Upper lobe of left lung (tissue), 6 donors: Measurements from ENCODE around the gene SHISA7. TPM values are rescaled to one million over a fixed set of nuclear protein-coding genes. Genes with fewer than 3 reads are reported as not detected.
A peak's percentile ranks its signal among the peaks of the same experiment; 100 is the strongest.
"Not testable (repeated sequence)": the region's sequence is repeated elsewhere in the genome, so short reads cannot be mapped to it uniquely, and the experiment has no call there.

Experiments
- ATAC-seq, 2 donors: fragments of 200-7000 bp; cut with Tn5 transposase; one replicate each; pipeline ENCODE4 v1.9.1; 2022; ENCODE audit warnings: mild to moderate bottlenecking in 2 of 2, moderate library complexity in 2 of 2; ENCODE audit not compliant: low FRiP score in 2 of 2
- DNase-seq, 2 donors: peaks; one replicate each; pipeline ENCODE4 v3.0.0-alpha.2; 2019 to 2020
- H3K27ac ChIP-seq, 4 donors: fragments of 200-600 bp; sonication (generic); one replicate each; pipeline ENCODE4 v1.5.1; 2016 to 2019
- H3K27me3 ChIP-seq, 4 donors: fragments of 200-600 bp; sonication (generic); one replicate each; pipeline ENCODE4 v1.5.1; 2017 to 2019
- H3K36me3 ChIP-seq, 4 donors: fragments of 200-600 bp; sonication (generic); one replicate each; pipeline ENCODE4 v1.5.1; 2016 to 2019
- H3K4me1 ChIP-seq, 4 donors: fragments of 200-600 bp; sonication (generic); one replicate each; pipeline ENCODE4 v1.5.1; 2018 to 2019
- H3K4me3 ChIP-seq, 4 donors: fragments of 200-600 bp; sonication (generic); one replicate each; pipeline ENCODE4 v1.5.1; 2017 to 2019; ENCODE audit warnings: mild to moderate bottlenecking in 2 of 4, moderate library complexity in 1 of 4
- H3K9me3 ChIP-seq, 4 donors: fragments of 200-600 bp; sonication (generic); one replicate each; pipeline ENCODE4 v1.5.1; 2018 to 2019
- CTCF ChIP-seq, 6 experiments: fragments of 450-650 bp in 4 of 6; fragments of 200-600 bp in 2 of 6; sonication (generic) in 2 of 6; IDR thresholded peaks; one replicate each; pipeline ENCODE4 v1.5.1; 2016 to 2019; ENCODE audit warnings: antibody characterized with exemption in 6 of 6
- EP300 ChIP-seq, 4 donors: sonication (generic); formaldehyde crosslinking; IDR thresholded peaks; one replicate each; pipeline ENCODE4 v1.5.1; 2017; ENCODE audit warnings: antibody characterized with exemption in 4 of 4, control low read depth in 2 of 4
- POLR2A ChIP-seq, 4 donors: fragments of 450-650 bp; IDR thresholded peaks; one replicate each; pipeline ENCODE4 v1.5.1; 2016 to 2017; ENCODE audit warnings: antibody characterized with exemption in 4 of 4, mild to moderate bottlenecking in 2 of 4
- POLR2AphosphoS5 ChIP-seq, 2 donors: sonication (generic); formaldehyde crosslinking; IDR thresholded peaks; one replicate each; pipeline ENCODE4 v1.5.1; 2017; ENCODE audit warnings: antibody characterized with exemption in 2 of 2
- WGBS, 2 donors: methylation state at CpG; one replicate each; pipeline ENCODE4 v1.1.5; 2017 to 2018; 5-methylcytosine and 5-hydroxymethylcytosine counted together
- total RNA-seq, 6 donors: library from RNA; depleted of rRNA in 4 of 6; stranded (reverse); fragments of >200 nt in 4 of 6; gene quantifications; one replicate each; pipeline versions ENCODE4 v1.1.0 to v1.2.1, GENCODE V29; 2016 to 2021
- donor health status: DM: no; HTN: no; CAD: no; lungs with moderate emphysema.
- donor health status: DM: no; HTN: yes; CAD: no; lungs with severe emphysema.

Gene SHISA7
- total RNA-seq, 6 donors from 2014 or later: not detected

GRCh38 chr19:55408533-55408872 lies 34.6 kb downstream of the SHISA7 start:
- Histone ChIP-seq H3K27me3 (no peaks in the 10 kb centered on the region), H3K9me3 (no peaks in the 10 kb centered on the region), H3K4me1 (peaks cover 18 to 26% (median 19%) of the 10 kb centered on the region in 4 donors), H3K4me3 (peak overlapping the region; percentile 57 to 92 (median 86)), H3K27ac (peak overlapping the region; percentile 97 to 100 (median 98)), H3K36me3 (peaks cover 0 to 21% (median 9%) of the 10 kb centered on the region in 4 donors)
- ATAC-seq: no peak
- no peak for DNase-seq
- no peak for TF ChIP-seq POLR2AphosphoS5 (IDR thresholded peaks at IDR 0.05)
- TF ChIP-seq EP300 (IDR thresholded peaks at IDR 0.05): no peak
- no peak for TF ChIP-seq CTCF (IDR thresholded peaks at IDR 0.05)
- no peak for TF ChIP-seq POLR2A (IDR thresholded peaks at IDR 0.05)
- 73 to 74% methylated on average over 9 of the region's 9 CpGs for WGBS, 2 donors

GRCh38 chr19:55407800-55408532 lies 35.1 kb downstream of the SHISA7 start:
- H3K4me1 ChIP-seq: peaks cover 18 to 26% (median 19%) of the 10 kb centered on the region in 4 donors
- H3K27ac ChIP-seq: peak overlapping the region; percentile 97 to 100 (median 98)
- H3K9me3 ChIP-seq: no peaks in the 10 kb centered on the region
- no peaks in the 10 kb centered on the region for H3K27me3 ChIP-seq
- peaks cover 0 to 27% (median 15%) of the 10 kb centered on the region in 4 donors for H3K36me3 ChIP-seq
- DNase-seq (peak; percentile 98 to 99), ATAC-seq (peak; percentile 97 to 98)
- WGBS, 2 donors: 1 to 2% methylated on average over 30 to 44 of the region's 72 CpGs
- peak; percentile 7 to 40 for TF ChIP-seq POLR2AphosphoS5 (IDR thresholded peaks at IDR 0.05)
- TF ChIP-seq EP300 (IDR thresholded peaks at IDR 0.05): no peak
- TF ChIP-seq POLR2A (IDR thresholded peaks at IDR 0.05): peak in 1 of 4 donors; percentile 30
- TF ChIP-seq CTCF (IDR thresholded peaks at IDR 0.05): peak in 1 of 6 experiments; percentile 2
- H3K4me3 ChIP-seq: peak overlapping the region; percentile 81 to 94 (median 92)

- Histone ChIP-seq H3K4me3 (peak within 1 kb of the TSS; percentile 81 to 94 (median 92)), H3K36me3 (peaks cover 0 to 32% (median 19%) of the 10 kb centered on the region in 4 donors), H3K27ac (peak within 1 kb of the TSS; percentile 97 to 100 (median 98)), H3K4me1 (peaks cover 18 to 26% (median 19%) of the 10 kb centered on the region in 4 donors)
- ATAC-seq, H3K27me3 ChIP-seq, DNase-seq, H3K9me3 ChIP-seq: not testable (repeated sequence)
- TF ChIP-seq CTCF (IDR thresholded peaks at IDR 0.05) (peak in 2 of 6 experiments; percentile 21 to 31), POLR2AphosphoS5 (IDR thresholded peaks at IDR 0.05) (peak; percentile 96 to 100), EP300 (IDR thresholded peaks at IDR 0.05) (peak in 1 of 4 donors; percentile 65), POLR2A (IDR thresholded peaks at IDR 0.05) (peak in 3 of 4 donors; percentile 98 to 99 (median 98))
- WGBS, 2 donors: 2 to 5% methylated on average over 4 to 13 of the region's 36 CpGs
Measured at GRCh38 chr19:55407550-55407799, 35.6 kb downstream of the SHISA7 start, which contains the start of gene UBE2S. Gene UBE2S, minus strand, starts transcription at chr19:55407788. Its CDS starts 199 bp downstream, at chr19:55407589.

GRCh38 chr19:55406826-55407549 lies 36.1 kb downstream of the SHISA7 start:
- H3K4me1 ChIP-seq: peaks cover 18 to 26% (median 19%) of the 10 kb centered on the region in 4 donors
- peaks cover 0 to 35% (median 24%) of the 10 kb centered on the region in 4 donors for H3K36me3 ChIP-seq
- peak in 1 of 2 donors; percentile 39 for DNase-seq
- peak overlapping the region; percentile 97 to 100 (median 98) for H3K27ac ChIP-seq
- ATAC-seq: peak in 1 of 2 donors; percentile 32
- no peaks in the 10 kb centered on the region for H3K9me3 ChIP-seq
- 22 to 39% methylated on average over 3 to 16 of the region's 35 CpGs for WGBS, 2 donors
- TF ChIP-seq POLR2AphosphoS5 (IDR thresholded peaks at IDR 0.05) (no peak), EP300 (IDR thresholded peaks at IDR 0.05) (no peak), POLR2A (IDR thresholded peaks at IDR 0.05) (no peak), CTCF (IDR thresholded peaks at IDR 0.05) (no peak)
- no peaks in the 10 kb centered on the region for H3K27me3 ChIP-seq
- peak overlapping the region; percentile 81 to 94 (median 92) for H3K4me3 ChIP-seq
